ENCODE data around the gene ZFR2.

DNA sequence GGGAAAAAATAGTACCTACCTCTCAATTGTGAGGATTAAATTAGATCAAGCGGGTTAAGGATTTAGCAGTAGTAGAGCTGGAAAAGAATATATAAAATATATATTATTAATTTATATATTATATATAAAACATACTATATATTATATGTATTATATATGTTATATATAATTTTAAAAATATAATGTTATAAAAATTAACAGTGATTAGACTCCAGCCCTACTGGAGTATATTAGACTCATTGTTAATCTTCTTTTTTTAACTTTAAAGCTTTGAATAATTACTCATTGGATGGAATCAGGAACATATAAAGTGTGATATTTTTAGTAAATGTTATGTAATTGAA lies 106.7 kb downstream of the ZFR2 start:
- TF ChIP-seq, protein P1, sequence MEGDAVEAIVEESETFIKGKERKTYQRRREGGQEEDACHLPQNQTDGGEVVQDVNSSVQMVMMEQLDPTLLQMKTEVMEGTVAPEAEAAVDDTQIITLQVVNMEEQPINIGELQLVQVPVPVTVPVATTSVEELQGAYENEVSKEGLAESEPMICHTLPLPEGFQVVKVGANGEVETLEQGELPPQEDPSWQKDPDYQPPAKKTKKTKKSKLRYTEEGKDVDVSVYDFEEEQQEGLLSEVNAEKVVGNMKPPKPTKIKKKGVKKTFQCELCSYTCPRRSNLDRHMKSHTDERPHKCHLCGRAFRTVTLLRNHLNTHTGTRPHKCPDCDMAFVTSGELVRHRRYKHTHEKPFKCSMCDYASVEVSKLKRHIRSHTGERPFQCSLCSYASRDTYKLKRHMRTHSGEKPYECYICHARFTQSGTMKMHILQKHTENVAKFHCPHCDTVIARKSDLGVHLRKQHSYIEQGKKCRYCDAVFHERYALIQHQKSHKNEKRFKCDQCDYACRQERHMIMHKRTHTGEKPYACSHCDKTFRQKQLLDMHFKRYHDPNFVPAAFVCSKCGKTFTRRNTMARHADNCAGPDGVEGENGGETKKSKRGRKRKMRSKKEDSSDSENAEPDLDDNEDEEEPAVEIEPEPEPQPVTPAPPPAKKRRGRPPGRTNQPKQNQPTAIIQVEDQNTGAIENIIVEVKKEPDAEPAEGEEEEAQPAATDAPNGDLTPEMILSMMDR (IDR thresholded peaks at IDR 0.05; ENCODE audit: low read depth, low read length) = no peak
- TF ChIP-seq, protein P2, sequence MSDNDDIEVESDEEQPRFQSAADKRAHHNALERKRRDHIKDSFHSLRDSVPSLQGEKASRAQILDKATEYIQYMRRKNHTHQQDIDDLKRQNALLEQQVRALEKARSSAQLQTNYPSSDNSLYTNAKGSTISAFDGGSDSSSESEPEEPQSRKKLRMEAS (IDR thresholded peaks at IDR 0.05; ENCODE audit: low read depth, low read length) = no peak
- TF ChIP-seq POLR2A (IDR thresholded peaks at IDR 0.05; ENCODE audit: extremely low read depth, insufficient read length) = no peak
- TF ChIP-seq MYC (IDR thresholded peaks at IDR 0.05; ENCODE audit: low read depth, low read length) = no peak

Data from NB4 (cell line).